ENCODE data around the gene RAB15.

RAB15 gene

GRCh38 chr14:64953661-64954060, 18.5 kb downstream of the RAB15 start:
- no peak for DNase-seq

GRCh38 chr14:64953310-64953654, 18.9 kb downstream of the RAB15 start:
- DNase-seq: no peak

- no peak for DNase-seq
These were observed 19.4 kb downstream of the RAB15 start for GRCh38 chr14:64952598-64953309.

GRCh38 chr14:64951724-64952123, 20.4 kb downstream of the RAB15 start:
- DNase-seq: no peak

- no peak for DNase-seq
These were observed 20.8 kb downstream of the RAB15 start for GRCh38 chr14:64951291-64951690.

- DNase-seq: no peak
These were observed 21.2 kb downstream of the RAB15 start for GRCh38 chr14:64950889-64951288.

GRCh38 chr14:64948612-64949210, 23.4 kb downstream of the RAB15 start:
- DNase-seq: no peak

- DNase-seq: no peak
These were observed 24.2 kb downstream of the RAB15 start for GRCh38 chr14:64947710-64948611.

- DNase-seq: no peak
These were observed 25.7 kb downstream of the RAB15 start for GRCh38 chr14:64946310-64947045.

GRCh38 chr14:64945431-64946178, 26.5 kb downstream of the RAB15 start:
- no peak for DNase-seq

GRCh38 chr14:64944861-64945260, 27.3 kb downstream of the RAB15 start:
- no peak for DNase-seq

GRCh38 chr14:64944041-64944440, 28.1 kb downstream of the RAB15 start:
- DNase-seq: no peak

GRCh38 chr14:64943556-64943955, 28.6 kb downstream of the RAB15 start:
- DNase-seq: no peak

GRCh38 chr14:64942531-64943111, 29.5 kb downstream of the RAB15 start, which contains the start of gene GPX2:
Gene GPX2 (minus strand): TSS chr14:64942745. CDS start chr14:64942726, 19 bp downstream.
- no peak for DNase-seq

GRCh38 chr14:64940336-64940910, 31.7 kb downstream of the RAB15 start:
- DNase-seq: no peak

- DNase-seq: no peak
These were observed 32.3 kb downstream of the RAB15 start for GRCh38 chr14:64939817-64940190.

GRCh38 chr14:64938972-64939816, 32.9 kb downstream of the RAB15 start:
- DNase-seq: no peak

- no peak for DNase-seq
These were observed 34.3 kb downstream of the RAB15 start for GRCh38 chr14:64937821-64938193.

GRCh38 chr14:64937171-64937820, 34.8 kb downstream of the RAB15 start:
- DNase-seq: no peak

GRCh38 chr14:64935508-64935907, 36.6 kb downstream of the RAB15 start:
- no peak for DNase-seq

All from stimulated activated CD4-positive, alpha-beta T cell treated with anti-CD3 and anti-CD28 coated beads, Interleukin-12 subunit alpha, Interleukin-12 subunit beta, amount 100 ng/mL, for 4 hours (primary cell).